22Rv1 (cell line): ENCODE data around the gene OTOF.

Experiments used
- ZFX ChIP-seq: fragments of 450-650 bp; IDR thresholded peaks from 2 replicates; pipeline ENCODE4 v1.6.1; 2017; ENCODE audit warnings: antibody characterized with exemption, borderline replicate concordance
- TF ChIP-seq, protein P1 (sequence below): fragments of 450-650 bp; IDR thresholded peaks from 2 replicates; pipeline ENCODE4 v1.5.1; 2017; ENCODE audit warnings: mild to moderate bottlenecking

DNA sequence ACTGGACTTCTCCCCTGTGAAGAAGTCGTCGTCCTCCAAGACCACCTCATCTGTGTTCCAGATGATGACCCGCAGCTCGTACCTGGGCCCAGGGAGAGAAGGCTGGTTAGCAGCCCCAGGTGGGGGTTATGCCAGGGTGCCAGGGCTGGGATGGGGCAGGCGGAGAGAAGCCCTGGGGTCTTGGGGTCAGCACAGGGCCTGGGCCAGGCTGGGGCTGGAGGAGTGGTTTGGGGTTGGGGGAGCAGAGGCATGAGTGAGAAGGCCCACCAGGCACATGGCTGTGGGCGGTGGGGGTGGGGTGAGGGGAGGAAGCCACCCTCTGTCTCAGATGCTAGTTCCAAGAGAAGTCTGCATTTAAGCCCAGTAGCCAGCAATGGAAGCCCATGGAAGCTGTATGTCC, 15.8 kb downstream of the OTOF start:
- TF ChIP-seq, protein P1, sequence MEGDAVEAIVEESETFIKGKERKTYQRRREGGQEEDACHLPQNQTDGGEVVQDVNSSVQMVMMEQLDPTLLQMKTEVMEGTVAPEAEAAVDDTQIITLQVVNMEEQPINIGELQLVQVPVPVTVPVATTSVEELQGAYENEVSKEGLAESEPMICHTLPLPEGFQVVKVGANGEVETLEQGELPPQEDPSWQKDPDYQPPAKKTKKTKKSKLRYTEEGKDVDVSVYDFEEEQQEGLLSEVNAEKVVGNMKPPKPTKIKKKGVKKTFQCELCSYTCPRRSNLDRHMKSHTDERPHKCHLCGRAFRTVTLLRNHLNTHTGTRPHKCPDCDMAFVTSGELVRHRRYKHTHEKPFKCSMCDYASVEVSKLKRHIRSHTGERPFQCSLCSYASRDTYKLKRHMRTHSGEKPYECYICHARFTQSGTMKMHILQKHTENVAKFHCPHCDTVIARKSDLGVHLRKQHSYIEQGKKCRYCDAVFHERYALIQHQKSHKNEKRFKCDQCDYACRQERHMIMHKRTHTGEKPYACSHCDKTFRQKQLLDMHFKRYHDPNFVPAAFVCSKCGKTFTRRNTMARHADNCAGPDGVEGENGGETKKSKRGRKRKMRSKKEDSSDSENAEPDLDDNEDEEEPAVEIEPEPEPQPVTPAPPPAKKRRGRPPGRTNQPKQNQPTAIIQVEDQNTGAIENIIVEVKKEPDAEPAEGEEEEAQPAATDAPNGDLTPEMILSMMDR, result no peak
- TF ChIP-seq ZFX, result no peak
